HepG2 (cell line): Measurements from ENCODE around the gene CMTM1.

Experiments
- CTCF ChIP-seq: sonication (generic); formaldehyde crosslinking; IDR thresholded peaks from 2 replicates; pipeline ENCODE4 v1.5.0; 2020; ENCODE audit warnings: mild to moderate bottlenecking, missing genetic modification reagents, moderate library complexity
- MAX ChIP-seq: IDR thresholded peaks from 2 replicates; pipeline ENCODE4 v1.6.1; 2012; ENCODE audit warnings: inconsistent platforms
- PAWR ChIP-seq: sonication (generic); formaldehyde crosslinking; IDR thresholded peaks from 2 replicates; pipeline ENCODE4 v1.4.0; 2020; ENCODE audit warnings: missing genetic modification reagents, mild to moderate bottlenecking, borderline replicate concordance
- SP1 ChIP-seq, 2 experiments: fragments of 450-650 bp in 1 of 2; sonication (generic) in 1 of 2; formaldehyde crosslinking in 1 of 2; IDR thresholded peaks; 2 replicates each; pipeline versions ENCODE4 v1.4.0 to v1.6.1; 2016 to 2020; ENCODE audit warnings: missing genetic modification reagents in 1 of 2
- SRSF4 ChIP-seq: fragments of 200-400 bp; formaldehyde crosslinking; IDR thresholded peaks from one replicate; pipeline ENCODE4 v1.6.1; 2018; ENCODE audit warnings: mild to moderate bottlenecking, low read depth, low read length, moderate library complexity; ENCODE audit not compliant: poor library complexity, severe bottlenecking
- TAF1 ChIP-seq: sonication (generic); formaldehyde crosslinking; IDR thresholded peaks from 2 replicates; pipeline ENCODE4 v1.4.0; 2020; ENCODE audit warnings: missing genetic modification reagents
- ZNF460 ChIP-seq: sonication (generic); formaldehyde crosslinking; IDR thresholded peaks from 2 replicates; pipeline ENCODE4 v1.5.1; 2020; ENCODE audit warnings: missing genetic modification reagents, mild to moderate bottlenecking, borderline replicate concordance
- TF ChIP-seq, protein P1 (sequence below): sonication (generic); formaldehyde crosslinking; IDR thresholded peaks from 2 replicates; pipeline ENCODE4 v1.5.0; 2020; ENCODE audit warnings: missing genetic modification reagents
- TF ChIP-seq, protein P2 (sequence below): IDR thresholded peaks from 2 replicates; pipeline ENCODE4 v1.6.1; 2016

GRCh38 chr16:66605979-66606751 lies 39.9 kb downstream of the CMTM1 start:
- TF ChIP-seq, protein P1, sequence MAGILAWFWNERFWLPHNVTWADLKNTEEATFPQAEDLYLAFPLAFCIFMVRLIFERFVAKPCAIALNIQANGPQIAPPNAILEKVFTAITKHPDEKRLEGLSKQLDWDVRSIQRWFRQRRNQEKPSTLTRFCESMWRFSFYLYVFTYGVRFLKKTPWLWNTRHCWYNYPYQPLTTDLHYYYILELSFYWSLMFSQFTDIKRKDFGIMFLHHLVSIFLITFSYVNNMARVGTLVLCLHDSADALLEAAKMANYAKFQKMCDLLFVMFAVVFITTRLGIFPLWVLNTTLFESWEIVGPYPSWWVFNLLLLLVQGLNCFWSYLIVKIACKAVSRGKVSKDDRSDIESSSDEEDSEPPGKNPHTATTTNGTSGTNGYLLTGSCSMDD (CRISPR knock-in tag), result no peak
- no peak for TF ChIP-seq TAF1 (CRISPR knock-in tag)
- no peak for TF ChIP-seq CTCF (CRISPR knock-in tag)
- TF ChIP-seq MAX, result no peak
- TF ChIP-seq, protein P2, sequence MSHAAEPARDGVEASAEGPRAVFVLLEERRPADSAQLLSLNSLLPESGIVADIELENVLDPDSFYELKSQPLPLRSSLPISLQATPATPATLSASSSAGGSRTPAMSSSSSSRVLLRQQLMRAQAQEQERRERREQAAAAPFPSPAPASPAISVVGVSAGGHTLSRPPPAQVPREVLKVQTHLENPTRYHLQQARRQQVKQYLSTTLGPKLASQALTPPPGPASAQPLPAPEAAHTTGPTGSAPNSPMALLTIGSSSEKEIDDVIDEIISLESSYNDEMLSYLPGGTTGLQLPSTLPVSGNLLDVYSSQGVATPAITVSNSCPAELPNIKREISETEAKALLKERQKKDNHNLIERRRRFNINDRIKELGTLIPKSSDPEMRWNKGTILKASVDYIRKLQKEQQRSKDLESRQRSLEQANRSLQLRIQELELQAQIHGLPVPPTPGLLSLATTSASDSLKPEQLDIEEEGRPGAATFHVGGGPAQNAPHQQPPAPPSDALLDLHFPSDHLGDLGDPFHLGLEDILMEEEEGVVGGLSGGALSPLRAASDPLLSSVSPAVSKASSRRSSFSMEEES, result no peak
- TF ChIP-seq SP1 (IDR thresholded peaks at IDR 0.05), result no peak
- no peak for TF ChIP-seq SP1 (CRISPR knock-in tag; IDR thresholded peaks at IDR 0.05)
- no peak for TF ChIP-seq SRSF4
- TF ChIP-seq ZNF460 (CRISPR knock-in tag), result no peak
- TF ChIP-seq PAWR, result no peak
